Right lobe of liver (tissue), 6 donors: ENCODE results near the gene GH1. TPM values are rescaled to one million over a fixed set of nuclear protein-coding genes. Genes with fewer than 3 reads are reported as not detected.
A peak's percentile ranks its signal among the peaks of the same experiment; 100 is the strongest.
"Not testable (repeated sequence)": the region's sequence is repeated elsewhere in the genome, so short reads cannot be mapped to it uniquely, and the experiment has no call there.

Experiments
- ATAC-seq, 4 donors: fragments of 200-7000 bp; cut with Tn5 transposase; one replicate each; pipeline ENCODE4 v1.9.1; 2020; ENCODE audit warnings: mild to moderate bottlenecking in 4 of 4, moderate library complexity in 4 of 4
- DNase-seq, 3 donors: peaks; one replicate each; pipeline ENCODE4 v3.0.0-alpha.2; 2020
- H3K27ac ChIP-seq, 3 donors: fragments of 200-600 bp; one replicate each; pipeline ENCODE4 v1.8.0; 2022
- H3K27me3 ChIP-seq, 2 donors: fragments of 200-600 bp; one replicate each; pipeline ENCODE4 v1.8.0; 2022
- H3K36me3 ChIP-seq, 4 donors: fragments of 200-600 bp; sonication (generic) in 1 of 4; one replicate each; pipeline versions ENCODE4 v1.5.1 to v1.8.0; 2017 to 2022; ENCODE audit warnings: control low read depth in 1 of 4
- H3K4me1 ChIP-seq, 4 donors: fragments of 200-600 bp; sonication (generic) in 1 of 4; one replicate each; pipeline versions ENCODE4 v1.5.1 to v1.8.0; 2017 to 2022; ENCODE audit warnings: control low read depth in 1 of 4
- H3K4me3 ChIP-seq, 3 donors: fragments of 200-600 bp; one replicate each; pipeline ENCODE4 v1.8.0; 2022
- H3K9me3 ChIP-seq, 4 donors: fragments of 200-600 bp; sonication (generic) in 1 of 4; one replicate each; pipeline versions ENCODE4 v1.5.1 to v1.8.0; 2017 to 2022; ENCODE audit warnings: control low read depth in 1 of 4
- POLR2A ChIP-seq: fragments of 450-650 bp; IDR thresholded peaks from one replicate; pipeline ENCODE4 v1.6.1; 2017; ENCODE audit warnings: antibody characterized with exemption, mild to moderate bottlenecking
- WGBS: methylation state at CpG from one replicate; pipeline ENCODE4 v1.1.6; 2018; ENCODE audit warnings: low coverage, low lambda C conversion rate; ENCODE audit not compliant: insufficient coverage; ENCODE audit errors: missing lambda C conversion rate; 5-methylcytosine and 5-hydroxymethylcytosine counted together
- intact Hi-C, 2 donors: fragments of 100-400 bp; cut with DNase I; formaldehyde crosslinking; loops; one replicate each; pipeline versions ENCODE4 v1.11.2 to v1.14.1; 2022
- long read RNA-seq: library from polyadenylated mRNA; unstranded; transcript quantifications from one replicate; pipeline ENCODE4 v2.0.0, GENCODE V29; 2019
- total RNA-seq, 6 experiments: library from RNA; depleted of rRNA in 2 of 6; stranded (reverse); fragments of >200 nt in 2 of 6; fragmentation: NEBNext Ultra II Directional in 3 of 6; extraction: Animal tissue kit (Norgen Biotek cat#: 25700) in 3 of 6; gene quantifications; one replicate each; pipeline versions ENCODE4 v1.1.0 to v1.2.4, GENCODE V29; 2016 to 2023
- TF ChIP-seq, protein P1 (sequence below), 4 donors: fragments of 200-600 bp in 3 of 4; fragments of 450-650 bp in 1 of 4; IDR thresholded peaks; one replicate each; pipeline versions ENCODE4 v1.5.1 to v1.8.0; 2016 to 2022; ENCODE audit warnings: antibody characterized with exemption in 4 of 4, mild to moderate bottlenecking in 2 of 4
- donor health status: DM: no; HTN: yes; CAD: no.
- donor health status: DM: no; HTN: no; CAD: no.
- donor health status: DM: no; HTN: no; CAD: no.
- donor health status: DM: no; HTN: yes; CAD: no.
- donor health status: DM: no; HTN: yes; CAD: no.

GH1 gene
- not detected for total RNA-seq
- long read RNA-seq: 0 reads

DNA sequence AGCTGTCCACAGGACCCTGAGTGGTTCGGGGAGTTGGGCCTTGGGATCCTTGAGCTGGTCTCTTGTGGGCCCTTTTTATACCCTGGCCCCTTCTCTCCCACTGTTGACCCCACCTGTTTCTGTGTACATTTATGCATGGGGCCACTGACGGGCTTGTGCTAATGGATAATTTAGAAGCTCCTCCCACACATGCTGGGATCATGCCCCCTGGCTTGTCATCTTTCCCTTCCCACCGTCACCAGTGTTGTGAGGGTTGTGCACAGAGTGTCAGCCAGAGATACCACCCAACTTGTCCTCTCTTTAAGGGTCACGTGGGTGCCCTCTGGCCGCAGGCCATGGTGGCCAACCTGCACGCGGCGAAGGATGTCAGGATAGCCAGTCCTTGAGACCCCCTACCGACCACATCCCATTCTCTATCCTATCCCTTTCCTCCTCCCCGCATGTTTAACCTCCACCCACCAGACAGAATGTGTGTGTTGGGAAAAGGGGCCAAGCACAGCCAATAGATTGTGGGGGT is at the start of gene GH1:
Gene GH1, minus strand, starts transcription at position 51 of the 517 bp plus-strand sequence. CDS start 63 bp downstream, outside the sequence.
- H3K4me1 ChIP-seq, H3K9me3 ChIP-seq, H3K36me3 ChIP-seq, H3K27me3 ChIP-seq, H3K27ac ChIP-seq, H3K4me3 ChIP-seq, ATAC-seq: not testable (repeated sequence)
- DNase-seq: peak in 1 of 3 donors; percentile 33
- intact Hi-C loops: loop anchor here in 1 of 2 donors (10.0 kb wide), 1 partner anchor 216 kb away; the partner anchor contains the start of gene ERN1
- WGBS: 42% methylated on average over 6 of the region's 10 CpGs

GRCh38 chr17:63967953-63968352 is 49.3 kb upstream of the GH1 start:
- intact Hi-C loops: no loop called here
- ATAC-seq: no peak
- no peaks in the 10 kb centered on the region for H3K4me1 ChIP-seq
- H3K27me3 ChIP-seq: no peaks in the 10 kb centered on the region
- H3K4me3 ChIP-seq: no peak overlapping the region
- TF ChIP-seq, protein P1, sequence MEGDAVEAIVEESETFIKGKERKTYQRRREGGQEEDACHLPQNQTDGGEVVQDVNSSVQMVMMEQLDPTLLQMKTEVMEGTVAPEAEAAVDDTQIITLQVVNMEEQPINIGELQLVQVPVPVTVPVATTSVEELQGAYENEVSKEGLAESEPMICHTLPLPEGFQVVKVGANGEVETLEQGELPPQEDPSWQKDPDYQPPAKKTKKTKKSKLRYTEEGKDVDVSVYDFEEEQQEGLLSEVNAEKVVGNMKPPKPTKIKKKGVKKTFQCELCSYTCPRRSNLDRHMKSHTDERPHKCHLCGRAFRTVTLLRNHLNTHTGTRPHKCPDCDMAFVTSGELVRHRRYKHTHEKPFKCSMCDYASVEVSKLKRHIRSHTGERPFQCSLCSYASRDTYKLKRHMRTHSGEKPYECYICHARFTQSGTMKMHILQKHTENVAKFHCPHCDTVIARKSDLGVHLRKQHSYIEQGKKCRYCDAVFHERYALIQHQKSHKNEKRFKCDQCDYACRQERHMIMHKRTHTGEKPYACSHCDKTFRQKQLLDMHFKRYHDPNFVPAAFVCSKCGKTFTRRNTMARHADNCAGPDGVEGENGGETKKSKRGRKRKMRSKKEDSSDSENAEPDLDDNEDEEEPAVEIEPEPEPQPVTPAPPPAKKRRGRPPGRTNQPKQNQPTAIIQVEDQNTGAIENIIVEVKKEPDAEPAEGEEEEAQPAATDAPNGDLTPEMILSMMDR (IDR thresholded peaks at IDR 0.05): no peak
- no peak for TF ChIP-seq POLR2A
- no peaks in the 10 kb centered on the region for H3K9me3 ChIP-seq
- no peak overlapping the region for H3K27ac ChIP-seq
- no CpG with 5 or more reads among the region's 19 CpGs for WGBS
- no peak for DNase-seq
- H3K36me3 ChIP-seq: no peaks in the 10 kb centered on the region

DNA sequence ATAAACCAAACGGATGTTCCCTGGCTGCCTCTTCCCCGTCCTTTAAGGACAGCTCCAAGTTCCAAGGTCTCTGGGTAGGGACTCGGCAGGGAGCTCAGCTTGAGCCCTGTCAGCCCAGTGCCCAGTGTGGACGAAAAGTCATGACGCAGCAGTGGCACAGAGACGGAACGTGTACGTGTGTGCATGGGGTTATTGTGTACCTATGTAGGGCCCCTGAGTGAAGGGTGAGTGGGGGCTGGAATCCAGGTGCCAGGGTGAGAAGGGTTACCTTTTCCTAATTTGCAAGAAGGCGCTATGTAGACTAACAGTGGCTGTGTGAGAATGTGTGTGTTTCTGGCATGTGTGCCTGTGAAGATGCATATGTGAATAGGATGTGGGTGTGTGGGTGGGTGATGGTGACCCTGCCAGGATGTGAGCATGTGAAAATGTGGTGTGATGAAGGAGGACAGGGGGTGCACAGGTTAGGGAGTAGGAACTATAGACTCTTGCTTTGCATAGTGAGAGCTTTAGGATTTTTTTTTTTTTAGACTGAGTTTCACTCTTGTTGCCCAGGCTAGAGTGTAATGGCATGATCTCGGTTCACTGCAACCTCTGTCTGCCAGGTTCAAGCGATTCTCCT is 48.1 kb upstream of the GH1 start:
- Histone ChIP-seq H3K9me3 (no peaks in the 10 kb centered on the region), H3K4me3 (no peak overlapping the region), H3K27me3 (no peaks in the 10 kb centered on the region), H3K4me1 (no peaks in the 10 kb centered on the region), H3K27ac (no peak overlapping the region), H3K36me3 (no peaks in the 10 kb centered on the region)
- TF ChIP-seq POLR2A: no peak
- TF ChIP-seq, protein P1 (IDR thresholded peaks at IDR 0.05): no peak
- ATAC-seq (peak in 1 of 4 donors; percentile 24), DNase-seq (no peak)
- intact Hi-C loops: no loop called here
- 71% methylated on average over 11 of the region's 11 CpGs for WGBS

- peak overlapping the region in 1 of 3 donors; percentile 43 for H3K27ac ChIP-seq
- ATAC-seq (peak; percentile 38 to 58 (median 46)), DNase-seq (no peak)
- no peak overlapping the region for H3K4me3 ChIP-seq
- H3K36me3 ChIP-seq: no peaks in the 10 kb centered on the region
- no peak for TF ChIP-seq POLR2A
- TF ChIP-seq, protein P1 (IDR thresholded peaks at IDR 0.05): no peak
- 69% methylated on average over 2 of the region's 4 CpGs for WGBS
- H3K27me3 ChIP-seq: no peaks in the 10 kb centered on the region
- no peaks in the 10 kb centered on the region for H3K4me1 ChIP-seq
- H3K9me3 ChIP-seq: no peaks in the 10 kb centered on the region
- intact Hi-C loops: no loop called here
These were observed 44.5 kb upstream of the GH1 start for GRCh38 chr17:63963123-63963522.

- intact Hi-C loops: no loop called here
- 57% methylated on average over 5 of the region's 10 CpGs for WGBS
- TF ChIP-seq, protein P1 (IDR thresholded peaks at IDR 0.05): no peak
- TF ChIP-seq POLR2A: no peak
These were observed 43.7 kb upstream of the GH1 start for GRCh38 chr17:63962298-63962744.

More at GRCh38 chr17:63962298-63962744, 43.7 kb upstream of the GH1 start:
- Histone ChIP-seq H3K27ac (peak overlapping the region in 1 of 3 donors; percentile 8), H3K4me1 (no peaks in the 10 kb centered on the region), H3K27me3 (no peaks in the 10 kb centered on the region), H3K4me3 (no peak overlapping the region), H3K9me3 (no peaks in the 10 kb centered on the region), H3K36me3 (no peaks in the 10 kb centered on the region)
- DNase-seq: no peak
- ATAC-seq: no peak
